Stimulated activated CD4-positive, alpha-beta T cell treated with anti-CD3 and anti-CD28 coated beads, Interleukin-12 subunit alpha, Interleukin-12 subunit beta, amount 100 ng/mL, for 24 hours (primary cell): ENCODE results near the gene LDLRAP1.
"Not testable (repeated sequence)": the region's sequence is repeated elsewhere in the genome, so short reads cannot be mapped to it uniquely, and the experiment has no call there.

Experiments used
- DNase-seq, 2 experiments: peaks; one replicate each; pipeline ENCODE4 v3.0.0-alpha.2; 2020; ENCODE audit warnings: low read depth in 2 of 2

The LDLRAP1 gene, protein sequence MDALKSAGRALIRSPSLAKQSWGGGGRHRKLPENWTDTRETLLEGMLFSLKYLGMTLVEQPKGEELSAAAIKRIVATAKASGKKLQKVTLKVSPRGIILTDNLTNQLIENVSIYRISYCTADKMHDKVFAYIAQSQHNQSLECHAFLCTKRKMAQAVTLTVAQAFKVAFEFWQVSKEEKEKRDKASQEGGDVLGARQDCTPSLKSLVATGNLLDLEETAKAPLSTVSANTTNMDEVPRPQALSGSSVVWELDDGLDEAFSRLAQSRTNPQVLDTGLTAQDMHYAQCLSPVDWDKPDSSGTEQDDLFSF

DNA sequence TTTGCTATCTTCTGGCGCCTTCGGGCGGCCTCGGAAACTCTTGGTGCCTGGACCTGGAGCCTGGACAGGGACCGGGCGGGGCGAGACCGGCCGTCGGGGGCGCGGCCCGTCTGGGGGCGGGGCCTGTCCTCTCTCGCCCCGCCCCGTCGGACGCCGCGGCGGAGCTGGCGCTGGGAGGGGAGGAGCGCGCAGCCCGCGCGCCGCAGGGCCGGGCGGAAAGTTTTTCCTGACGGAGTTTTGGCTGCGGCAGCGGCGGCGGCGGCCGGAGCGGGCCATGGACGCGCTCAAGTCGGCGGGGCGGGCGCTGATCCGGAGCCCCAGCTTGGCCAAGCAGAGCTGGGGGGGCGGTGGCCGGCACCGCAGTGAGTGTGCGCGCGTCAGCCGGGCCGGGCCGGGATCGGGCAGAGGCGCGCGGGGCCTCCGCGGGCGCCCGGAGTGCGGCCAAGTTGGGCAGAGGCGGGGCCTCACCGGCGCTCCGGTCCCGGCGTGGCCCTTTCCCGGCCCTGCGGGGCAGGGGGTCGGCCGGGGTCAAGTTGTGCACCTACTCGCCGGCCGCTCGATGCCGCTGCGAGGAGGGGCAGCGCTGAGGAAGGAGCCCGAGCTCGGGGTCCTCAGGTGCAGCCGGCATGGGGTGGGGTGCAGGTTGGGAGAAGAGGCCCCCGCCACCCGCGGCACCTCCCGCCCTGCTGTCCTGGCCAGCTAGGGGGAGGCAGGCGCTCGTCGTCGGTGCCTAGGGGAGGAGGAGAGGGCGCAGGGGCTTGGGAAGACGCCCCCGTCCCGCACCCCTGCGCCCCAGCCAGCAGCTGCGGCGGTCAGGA lies at the start of gene LDLRAP1:
Gene LDLRAP1, plus strand, starts transcription at position 182 of the 818 bp plus-strand sequence. Its CDS starts 93 bp downstream, at position 275.
- DNase-seq, result peak; percentile 41 to 58

DNA sequence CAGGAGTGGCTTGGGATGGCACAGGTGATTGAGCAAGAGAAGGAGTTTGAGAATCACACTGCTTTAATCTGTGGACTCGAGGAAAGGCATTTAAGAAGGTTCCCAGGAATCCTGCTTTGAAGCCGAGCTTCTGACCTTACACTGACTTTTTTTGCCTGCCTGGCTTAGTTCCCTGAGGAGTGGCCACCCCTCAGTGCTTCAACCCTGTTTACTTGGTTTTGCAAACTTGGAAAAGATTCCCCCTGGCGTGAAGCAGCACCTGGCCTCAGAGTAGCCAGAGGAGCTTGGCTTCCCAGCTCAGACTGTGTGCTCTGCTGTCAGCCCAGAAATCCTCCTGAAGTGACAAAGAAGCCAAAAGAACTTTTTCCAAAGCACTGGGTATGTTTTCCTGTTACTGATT lies 48.5 kb upstream of the LDLRAP1 start:
- DNase-seq, result no peak

DNA sequence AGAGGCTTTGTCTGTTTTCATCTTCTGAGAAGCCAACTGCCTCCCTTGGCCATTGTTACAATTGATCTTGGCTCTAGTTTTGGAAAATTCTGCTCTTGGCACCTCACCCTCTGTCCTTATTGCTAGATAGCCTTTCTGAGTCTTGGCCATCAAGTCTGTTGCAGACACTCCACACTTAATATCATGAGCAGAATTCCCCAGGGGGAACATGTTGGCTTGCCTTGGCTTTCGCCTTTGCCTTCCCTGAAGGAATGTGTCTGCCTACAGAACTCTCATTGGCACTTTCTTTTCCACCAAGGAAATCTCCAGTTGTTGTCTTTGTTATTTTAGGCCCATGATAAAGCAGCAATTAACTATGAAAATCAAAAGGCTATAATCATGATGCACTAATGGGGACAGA lies 42.7 kb upstream of the LDLRAP1 start:
- no peak for DNase-seq

DNA sequence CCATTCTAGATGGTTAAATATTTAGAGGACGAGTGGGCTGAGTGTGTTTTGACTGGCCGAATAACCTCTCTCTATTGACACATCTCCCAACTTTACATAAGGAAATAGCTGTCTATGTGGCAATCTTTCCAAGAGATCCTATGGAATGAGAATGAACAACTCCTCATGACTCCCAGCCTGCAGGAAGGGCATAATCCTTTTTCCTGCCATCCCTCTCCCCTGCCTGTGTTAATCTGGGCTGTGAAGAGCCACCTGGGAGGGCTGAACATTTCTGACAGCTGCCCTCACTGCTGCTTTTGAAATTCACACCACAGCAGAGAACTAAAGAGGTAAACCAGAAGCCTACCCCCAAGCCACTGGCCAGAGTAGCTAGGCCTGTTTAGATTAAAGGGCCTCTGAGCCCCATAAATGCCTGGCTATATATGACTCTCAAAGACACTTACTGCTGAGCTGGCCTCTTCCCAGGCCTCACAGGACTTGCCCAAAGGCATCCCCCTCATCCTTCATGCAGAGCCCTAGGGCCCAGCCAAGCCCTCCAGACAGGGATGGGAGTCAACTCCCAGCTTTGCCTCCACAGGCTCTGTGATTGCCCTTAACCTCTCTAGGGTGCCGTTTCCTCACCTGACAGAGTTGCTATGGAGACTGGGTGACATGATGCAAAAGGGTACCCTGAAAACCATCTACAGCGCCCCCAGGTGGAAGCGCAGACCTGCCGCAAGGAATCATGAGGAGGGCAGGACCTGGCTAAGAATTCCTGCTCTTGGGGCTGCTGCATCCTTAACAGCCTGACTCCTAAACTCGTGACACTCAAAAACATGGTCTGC lies 42.0 kb upstream of the LDLRAP1 start:
- no peak for DNase-seq

DNA sequence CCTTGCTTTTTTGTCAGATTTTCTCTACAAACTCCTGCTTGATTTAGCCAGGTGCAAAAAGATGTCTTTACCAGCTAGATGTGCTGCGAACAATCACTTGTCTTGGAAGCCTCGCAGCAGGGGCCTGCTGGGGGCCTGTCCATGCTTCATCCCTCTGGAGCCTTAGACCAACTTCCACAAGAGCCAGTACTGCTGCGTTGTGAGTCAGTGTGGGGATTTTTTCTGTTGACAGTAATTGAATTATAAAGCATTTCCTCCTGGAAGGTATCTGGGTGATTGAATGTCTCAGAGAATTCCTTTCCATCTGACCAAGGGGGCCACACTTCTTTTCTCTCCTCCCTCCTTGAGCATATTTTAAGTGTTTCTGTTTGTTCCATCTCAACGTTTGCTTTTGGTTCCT lies 40.4 kb upstream of the LDLRAP1 start:
- DNase-seq, result no peak

GRCh38 chr1:25503551-25504426 lies 39.6 kb upstream of the LDLRAP1 start:
- peak; percentile 40 to 44 for DNase-seq

DNA sequence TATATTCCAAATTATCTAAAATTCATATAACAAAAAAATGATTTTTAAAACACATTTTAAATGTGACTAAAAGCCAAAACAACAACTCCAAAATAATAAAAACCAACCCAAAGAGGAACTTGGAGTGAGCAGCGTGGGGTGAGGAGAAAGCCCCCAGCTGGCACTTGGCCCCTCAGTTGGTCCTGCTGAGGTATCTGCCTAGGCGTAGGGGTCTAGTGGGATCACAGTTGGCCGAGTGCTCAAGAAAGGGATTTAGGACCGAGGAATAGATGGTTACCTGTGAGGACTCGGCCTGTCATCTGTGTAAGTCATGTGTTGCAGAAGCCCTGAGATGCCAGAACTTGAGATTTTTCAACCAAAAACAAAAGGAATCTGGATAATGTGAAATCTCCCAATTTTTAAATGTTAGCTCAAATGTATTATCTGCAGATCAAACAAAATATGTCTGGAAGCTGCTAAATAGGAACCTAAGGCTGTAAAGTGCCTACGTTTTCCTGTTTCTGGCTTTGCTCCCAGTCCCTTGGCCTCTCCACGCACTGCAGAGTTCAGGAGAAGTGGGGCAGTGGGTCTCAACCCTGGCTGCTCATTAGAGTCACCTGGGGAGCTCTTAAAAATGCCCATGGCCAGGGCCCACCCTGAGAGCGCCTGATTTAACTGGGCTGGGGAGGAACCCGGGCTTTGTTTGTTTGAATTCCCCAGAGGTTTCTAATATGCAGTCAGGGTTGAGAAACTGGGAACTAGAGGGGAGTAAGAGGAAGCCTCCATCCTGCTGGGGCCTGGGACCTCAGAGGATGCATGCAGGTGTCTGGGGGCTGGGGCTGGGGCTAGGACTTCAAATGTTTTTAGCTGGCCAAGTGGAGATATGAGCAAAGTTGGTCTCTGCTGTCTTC lies 38.5 kb upstream of the LDLRAP1 start:
- DNase-seq, result no peak

- no peak for DNase-seq
Observed at GRCh38 chr1:25505656-25506385, 37.6 kb upstream of the LDLRAP1 start.

DNA sequence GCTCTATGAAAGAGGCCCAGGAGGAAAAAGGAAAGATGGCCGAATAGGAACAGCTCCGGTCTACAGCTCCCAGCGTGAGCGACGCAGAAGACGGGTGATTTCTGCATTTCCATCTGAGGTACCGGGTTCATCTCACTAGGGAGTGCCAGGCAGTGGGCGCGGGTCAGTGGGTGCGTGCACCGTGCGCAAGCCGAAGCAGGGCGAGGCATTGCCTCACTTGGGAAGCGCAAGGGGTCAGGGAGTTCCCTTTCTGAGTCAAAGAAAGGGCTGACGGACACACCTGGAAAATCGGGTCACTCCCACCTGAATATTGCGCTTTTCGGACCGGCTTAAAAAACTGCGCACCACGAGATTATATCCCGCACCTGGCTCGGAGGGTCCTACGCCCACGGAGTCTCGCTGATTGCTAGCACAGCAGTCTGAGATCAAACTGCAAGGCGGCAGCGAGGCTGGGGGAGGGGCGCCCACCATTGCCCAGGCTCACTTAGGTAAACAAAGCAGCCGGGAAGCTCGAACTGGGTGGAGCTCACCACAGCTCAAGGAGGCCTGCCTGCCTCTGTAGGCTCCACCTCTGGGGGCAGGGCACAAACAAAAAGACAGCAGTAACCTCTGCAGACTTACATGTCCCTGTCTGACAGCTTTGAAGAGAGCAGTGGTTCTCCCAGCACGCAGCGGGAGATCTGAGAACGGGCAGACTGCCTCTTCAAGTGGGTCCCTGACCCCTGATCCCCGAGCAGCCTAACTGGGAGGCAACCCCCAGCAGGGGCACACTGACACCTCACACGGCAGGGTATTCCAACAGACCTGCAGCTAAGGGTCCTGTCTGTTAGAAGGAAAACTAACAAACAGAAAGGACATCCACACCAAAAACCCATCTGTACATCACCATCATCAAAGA lies 36.6 kb upstream of the LDLRAP1 start:
- not testable (repeated sequence) for DNase-seq

- no peak for DNase-seq
Observed at GRCh38 chr1:25513666-25514065, 29.7 kb upstream of the LDLRAP1 start.

DNA sequence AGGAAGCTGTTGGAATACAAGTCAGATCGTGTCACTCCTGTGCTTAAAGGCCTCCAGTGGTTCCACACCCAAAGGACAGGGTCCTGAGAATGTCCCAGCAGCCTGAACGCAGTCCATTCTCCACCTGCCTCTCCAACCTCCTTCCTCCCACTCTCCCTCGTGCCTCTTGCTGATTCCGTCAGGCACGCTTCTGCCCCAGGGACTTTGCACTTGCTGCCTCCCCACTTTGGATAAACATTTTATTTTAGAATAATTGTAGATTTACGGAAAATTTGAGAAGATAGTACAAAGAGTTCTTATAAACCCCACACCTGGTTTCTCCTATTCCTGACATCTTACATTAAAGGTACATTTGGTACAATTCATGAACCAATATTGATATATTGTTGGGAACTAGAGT lies 28.4 kb upstream of the LDLRAP1 start:
- DNase-seq, result no peak

GRCh38 chr1:25516686-25517085 lies 26.7 kb upstream of the LDLRAP1 start:
- DNase-seq, result no peak

GRCh38 chr1:25517476-25518394 lies 25.7 kb upstream of the LDLRAP1 start:
- DNase-seq, result no peak

GRCh38 chr1:25519624-25520023 lies 23.8 kb upstream of the LDLRAP1 start:
- DNase-seq, result no peak

DNA sequence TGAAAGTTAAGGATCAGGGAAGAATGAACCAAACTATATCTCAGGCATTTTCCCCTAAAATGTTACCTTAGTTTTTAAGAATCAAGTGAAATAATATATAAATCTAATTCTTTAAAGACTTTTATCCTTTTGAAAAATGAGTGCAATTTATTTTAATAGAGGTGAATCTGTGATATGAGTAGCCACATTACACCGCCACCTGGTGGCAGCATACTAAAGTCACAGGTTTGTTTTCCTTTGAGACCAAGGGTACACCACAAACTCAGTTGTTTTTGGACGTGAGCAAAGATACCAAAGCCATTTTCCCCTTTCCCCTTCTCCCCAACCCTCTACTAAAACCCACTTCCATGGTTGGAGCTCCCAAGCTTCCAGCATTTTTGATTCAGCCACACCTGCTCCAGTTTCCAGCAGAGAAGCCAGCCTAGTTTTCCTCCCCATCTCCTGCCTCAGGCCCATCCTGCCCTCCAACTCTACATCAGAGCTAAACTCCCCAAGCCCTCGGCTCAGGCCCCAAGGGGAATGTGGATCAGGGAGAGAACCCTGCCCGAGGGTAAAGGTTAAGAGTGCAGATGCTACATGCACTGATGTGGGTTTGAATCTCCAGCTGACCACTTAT lies 22.9 kb upstream of the LDLRAP1 start:
- DNase-seq, result peak; percentile 43 to 67

GRCh38 chr1:25522031-25522655 lies 21.3 kb upstream of the LDLRAP1 start:
- DNase-seq, result no peak
